ENCODE data around the gene CNKSR1.

Gene CNKSR1, protein sequence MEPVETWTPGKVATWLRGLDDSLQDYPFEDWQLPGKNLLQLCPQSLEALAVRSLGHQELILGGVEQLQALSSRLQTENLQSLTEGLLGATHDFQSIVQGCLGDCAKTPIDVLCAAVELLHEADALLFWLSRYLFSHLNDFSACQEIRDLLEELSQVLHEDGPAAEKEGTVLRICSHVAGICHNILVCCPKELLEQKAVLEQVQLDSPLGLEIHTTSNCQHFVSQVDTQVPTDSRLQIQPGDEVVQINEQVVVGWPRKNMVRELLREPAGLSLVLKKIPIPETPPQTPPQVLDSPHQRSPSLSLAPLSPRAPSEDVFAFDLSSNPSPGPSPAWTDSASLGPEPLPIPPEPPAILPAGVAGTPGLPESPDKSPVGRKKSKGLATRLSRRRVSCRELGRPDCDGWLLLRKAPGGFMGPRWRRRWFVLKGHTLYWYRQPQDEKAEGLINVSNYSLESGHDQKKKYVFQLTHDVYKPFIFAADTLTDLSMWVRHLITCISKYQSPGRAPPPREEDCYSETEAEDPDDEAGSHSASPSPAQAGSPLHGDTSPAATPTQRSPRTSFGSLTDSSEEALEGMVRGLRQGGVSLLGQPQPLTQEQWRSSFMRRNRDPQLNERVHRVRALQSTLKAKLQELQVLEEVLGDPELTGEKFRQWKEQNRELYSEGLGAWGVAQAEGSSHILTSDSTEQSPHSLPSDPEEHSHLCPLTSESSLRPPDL

DNA sequence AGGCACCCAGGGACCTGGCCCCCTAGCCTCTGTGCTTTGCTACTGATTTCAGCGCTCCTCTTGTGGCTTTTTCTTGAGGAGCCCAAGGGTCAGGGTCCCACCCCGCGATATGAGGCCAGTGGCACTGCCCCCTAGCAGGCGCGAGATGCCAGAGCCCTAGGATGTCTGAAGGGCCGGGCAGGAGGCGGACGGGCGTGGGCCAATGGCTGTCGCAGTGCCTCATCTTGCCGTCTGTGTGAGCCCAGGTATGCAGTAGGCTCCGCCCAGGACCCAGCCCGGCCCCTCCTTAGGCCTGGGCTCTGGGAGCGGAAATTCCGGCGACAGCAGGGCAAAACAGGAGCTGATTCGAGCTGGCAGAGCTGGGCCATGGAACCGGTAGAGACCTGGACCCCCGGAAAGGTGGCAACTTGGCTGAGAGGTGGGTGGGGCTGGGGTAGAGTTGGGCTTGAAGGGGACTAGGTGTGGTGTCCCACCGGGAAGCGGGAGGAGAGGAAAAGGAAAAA, at the start of gene CNKSR1:
Gene CNKSR1 (plus strand): TSS at position 310 of the 503 bp plus-strand sequence. CDS start 57 bp downstream, at position 367.
- no peak for FAIRE-seq

DNA sequence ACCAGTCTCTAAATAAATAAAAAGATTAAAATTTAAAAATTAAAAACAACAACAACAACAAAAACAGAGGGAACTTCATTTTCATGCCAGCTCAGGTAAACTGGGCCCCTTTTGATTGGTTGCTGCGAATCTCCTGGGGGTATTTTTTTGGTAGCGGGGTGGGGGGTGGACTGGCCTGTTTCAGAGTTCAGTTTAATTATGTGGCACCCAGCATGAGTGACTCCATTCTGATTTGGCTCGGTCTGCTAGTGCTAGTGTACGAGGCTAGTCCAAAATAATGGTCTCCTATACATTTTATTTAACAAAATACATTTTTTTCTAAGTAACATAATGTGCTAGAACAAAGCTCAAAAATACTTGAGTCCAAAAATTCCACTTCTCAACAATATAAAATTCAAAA, 47.5 kb upstream of the CNKSR1 start:
- no peak for FAIRE-seq

DNA sequence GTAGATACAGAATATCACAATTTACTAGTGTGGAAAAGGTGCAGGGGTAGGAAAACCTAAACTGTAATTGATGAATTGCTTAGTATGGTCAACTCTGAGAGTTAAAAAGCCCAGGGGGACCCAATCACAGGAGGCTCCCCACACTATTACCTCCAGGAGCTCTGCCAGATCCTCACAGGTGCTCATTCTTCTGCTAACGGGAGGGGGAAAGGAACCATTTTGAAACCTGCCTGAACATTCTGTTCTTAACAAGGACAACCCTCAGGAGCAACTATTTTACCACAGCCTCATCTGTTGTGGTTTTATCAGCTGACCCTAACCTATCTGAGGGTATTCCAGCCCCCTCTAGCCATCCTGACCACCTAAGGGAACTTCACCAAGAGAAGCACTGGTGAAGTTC, 46.6 kb upstream of the CNKSR1 start:
- no peak for FAIRE-seq

DNA sequence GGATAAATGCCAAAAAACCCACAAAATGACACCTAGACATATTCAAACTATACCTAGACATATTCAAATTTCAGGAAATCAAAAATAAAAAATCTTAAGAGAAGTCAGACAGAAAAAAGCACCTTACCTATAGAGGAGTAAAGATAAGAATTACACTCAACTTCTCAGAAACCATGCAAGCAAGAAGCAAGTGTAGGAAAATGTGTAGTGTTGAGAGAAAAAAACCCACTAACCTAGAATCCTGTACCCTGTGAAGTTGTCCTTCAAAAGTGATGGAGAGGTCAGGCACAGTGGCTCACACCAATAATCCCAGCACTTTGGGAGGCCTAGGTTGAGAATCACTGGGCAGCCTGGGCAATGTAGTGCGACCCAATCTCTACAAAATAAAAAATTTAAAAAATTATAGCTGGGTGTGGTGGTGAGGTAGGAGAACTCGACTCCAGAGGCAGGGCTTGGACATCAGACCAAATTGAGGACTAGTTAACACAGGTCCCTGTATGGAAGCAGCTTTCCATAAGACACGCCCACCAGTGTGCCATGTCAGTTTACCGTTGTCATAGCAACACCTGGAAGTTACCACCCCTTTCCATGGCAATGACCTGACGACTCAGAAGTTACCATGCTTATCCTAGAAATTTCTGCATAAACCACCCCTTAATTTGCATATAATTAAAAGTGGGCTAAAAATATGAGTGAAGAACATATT, 45.0 kb upstream of the CNKSR1 start:
- FAIRE-seq = no peak

DNA sequence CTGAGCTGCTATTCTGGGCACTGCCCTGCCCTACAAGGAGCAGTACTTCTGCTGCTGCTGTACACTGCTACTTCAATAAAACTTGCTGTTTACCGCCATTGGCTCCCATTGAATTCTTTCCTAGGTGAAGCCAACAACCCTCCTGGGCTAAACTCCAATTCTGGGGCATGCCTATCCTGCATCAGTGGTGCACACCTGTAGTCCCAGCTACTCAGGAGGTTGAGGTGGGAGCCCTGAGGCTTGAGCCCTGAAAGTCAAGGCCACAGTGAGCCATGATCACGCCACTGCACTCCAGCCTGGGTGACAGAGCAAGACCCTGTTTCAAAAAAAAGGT, 44.5 kb upstream of the CNKSR1 start:
- FAIRE-seq = no peak

DNA sequence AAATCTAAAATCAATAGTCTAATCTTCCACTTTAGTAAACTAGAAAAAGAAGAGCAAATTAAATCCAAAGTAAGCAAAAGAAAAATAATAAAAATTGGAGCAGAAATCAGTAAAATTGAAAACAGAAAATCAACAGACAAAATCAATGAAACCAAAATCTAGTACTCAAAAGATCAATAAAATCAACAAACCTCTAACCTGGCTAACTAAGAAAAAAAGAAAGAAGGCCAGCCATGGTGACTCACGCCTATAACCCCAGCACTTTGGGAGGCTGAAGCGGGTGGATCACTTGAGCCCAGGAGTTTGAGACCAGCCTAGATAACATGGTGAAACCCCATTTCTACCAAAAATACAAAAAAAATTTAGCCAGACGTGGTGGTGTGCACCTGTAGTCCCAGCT, 42.8 kb upstream of the CNKSR1 start:
- no peak for FAIRE-seq

DNA sequence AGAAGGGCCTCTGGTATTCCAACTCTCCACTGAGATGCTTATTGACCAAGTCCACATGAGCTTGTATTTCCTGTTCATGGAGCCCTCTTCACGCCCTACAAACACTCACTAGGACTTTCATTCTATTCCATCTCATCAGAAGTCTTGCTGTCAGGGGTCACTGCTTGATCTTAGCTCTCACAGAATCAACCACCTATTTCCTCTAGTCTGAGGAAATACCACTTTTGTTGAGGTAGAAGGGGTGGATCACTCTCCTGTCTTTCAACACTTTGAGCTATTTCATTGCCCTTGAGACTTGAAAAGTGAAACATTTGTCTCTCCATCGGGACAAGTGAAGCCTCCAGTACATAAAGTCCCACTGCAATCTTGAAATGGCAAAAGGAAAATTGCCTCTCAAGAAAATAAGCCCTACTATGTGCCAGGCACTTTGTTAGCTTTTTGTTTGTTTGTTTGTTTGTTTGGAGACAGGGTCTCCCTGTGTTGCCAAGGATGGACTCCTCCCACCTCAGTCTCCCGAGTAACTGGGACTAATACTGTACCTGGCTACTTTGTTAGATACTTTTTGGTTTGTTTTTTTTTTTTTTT, 38.2 kb upstream of the CNKSR1 start:
- no peak for FAIRE-seq

DNA sequence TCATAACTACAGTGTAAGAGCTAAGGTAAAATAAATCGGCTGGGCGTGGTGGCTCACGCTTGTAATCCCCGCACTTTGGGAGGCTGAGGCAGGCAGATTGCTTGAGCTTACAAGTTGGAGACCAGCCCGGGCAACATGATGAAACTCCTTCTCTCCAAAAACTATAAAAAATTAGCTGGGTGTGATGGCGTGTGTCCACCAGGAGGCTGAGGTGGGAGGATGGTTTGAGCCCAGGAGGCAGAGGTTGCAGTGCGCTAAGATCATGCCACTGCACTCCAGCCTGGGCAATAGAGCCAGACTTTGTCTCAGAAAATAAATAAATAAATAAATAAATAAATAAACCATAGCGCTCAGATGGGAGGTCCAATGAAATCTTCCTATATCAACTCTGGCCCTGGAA, 35.1 kb upstream of the CNKSR1 start:
- FAIRE-seq = no peak

DNA sequence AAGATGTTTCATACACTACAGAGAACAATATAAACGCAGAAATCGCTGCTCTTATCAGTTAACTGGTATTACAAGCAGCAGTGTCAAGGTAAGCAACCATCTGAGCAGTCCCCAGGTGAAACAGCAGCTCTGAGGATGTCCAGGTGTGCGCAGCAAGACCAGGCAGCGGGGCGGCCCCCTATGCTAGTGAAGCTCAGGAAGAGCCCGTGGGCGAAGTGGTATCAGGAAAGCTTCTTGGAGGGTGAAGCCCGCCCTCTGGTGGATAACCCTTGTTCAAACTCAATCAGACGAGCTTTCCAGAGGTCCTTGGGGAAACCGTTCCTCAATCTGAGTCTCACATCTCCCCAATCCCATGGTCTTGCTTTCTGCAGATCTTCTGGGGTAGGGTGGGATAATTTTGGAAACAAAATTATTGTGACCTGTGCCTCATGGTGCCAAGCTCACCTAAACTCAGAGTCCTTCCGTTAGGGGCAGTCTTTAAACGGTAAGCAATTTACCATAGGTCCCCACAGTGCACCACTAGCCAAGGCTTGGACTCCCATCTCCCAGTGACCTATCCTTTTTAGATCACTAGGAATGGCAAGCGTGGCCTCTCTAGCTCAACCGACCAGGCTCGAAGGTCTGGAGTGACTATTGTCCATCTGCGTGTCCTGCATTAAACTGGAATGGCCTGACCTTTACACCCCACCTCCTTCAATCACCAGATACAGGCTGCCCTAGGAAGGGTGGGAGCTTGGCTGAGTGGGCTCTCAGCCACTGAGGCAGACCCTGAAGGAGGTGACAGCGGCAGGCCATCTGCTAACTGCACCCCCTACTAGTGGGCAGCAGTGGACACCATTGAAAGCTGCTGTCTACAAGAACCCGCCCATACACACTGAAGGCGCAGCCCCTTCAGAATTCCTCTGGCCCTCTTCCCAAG, 32.0 kb upstream of the CNKSR1 start:
- FAIRE-seq = peak; percentile 95

DNA sequence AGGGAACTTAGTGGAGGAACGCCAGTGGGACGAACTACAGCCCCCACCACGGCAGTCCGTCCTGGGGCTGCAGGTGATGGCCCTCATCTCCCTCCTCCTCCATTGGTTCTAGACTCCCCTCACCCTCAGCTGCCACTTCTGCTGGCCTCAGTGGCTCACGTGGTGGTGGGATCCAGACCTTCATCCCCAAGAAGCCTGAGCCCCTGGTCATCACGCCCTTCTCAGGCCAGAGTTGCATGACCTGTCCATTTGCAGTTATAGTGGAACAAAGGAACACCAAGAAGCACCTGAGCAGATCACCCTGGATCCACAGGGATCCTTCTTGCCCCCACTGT, 31.4 kb upstream of the CNKSR1 start:
- no peak for FAIRE-seq

DNA sequence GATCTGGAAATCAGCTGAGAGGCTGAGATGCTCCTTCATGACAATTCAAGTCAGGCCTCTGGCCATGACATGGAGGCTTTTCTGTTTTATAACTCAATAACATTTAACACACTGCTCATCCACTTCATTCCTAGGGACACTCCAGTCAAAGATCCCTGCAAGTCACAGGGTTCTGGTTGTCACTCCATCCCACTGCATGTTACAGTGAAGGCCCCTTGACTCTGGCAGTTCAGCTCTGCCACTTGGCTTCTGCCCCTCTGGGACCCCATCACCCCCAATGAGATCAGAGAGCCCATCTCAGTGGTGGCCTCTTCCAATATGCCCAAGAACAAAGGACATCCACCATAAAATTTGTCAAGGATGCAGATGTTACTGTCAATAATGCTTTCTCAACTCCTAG, 28.4 kb upstream of the CNKSR1 start:
- FAIRE-seq = no peak

DNA sequence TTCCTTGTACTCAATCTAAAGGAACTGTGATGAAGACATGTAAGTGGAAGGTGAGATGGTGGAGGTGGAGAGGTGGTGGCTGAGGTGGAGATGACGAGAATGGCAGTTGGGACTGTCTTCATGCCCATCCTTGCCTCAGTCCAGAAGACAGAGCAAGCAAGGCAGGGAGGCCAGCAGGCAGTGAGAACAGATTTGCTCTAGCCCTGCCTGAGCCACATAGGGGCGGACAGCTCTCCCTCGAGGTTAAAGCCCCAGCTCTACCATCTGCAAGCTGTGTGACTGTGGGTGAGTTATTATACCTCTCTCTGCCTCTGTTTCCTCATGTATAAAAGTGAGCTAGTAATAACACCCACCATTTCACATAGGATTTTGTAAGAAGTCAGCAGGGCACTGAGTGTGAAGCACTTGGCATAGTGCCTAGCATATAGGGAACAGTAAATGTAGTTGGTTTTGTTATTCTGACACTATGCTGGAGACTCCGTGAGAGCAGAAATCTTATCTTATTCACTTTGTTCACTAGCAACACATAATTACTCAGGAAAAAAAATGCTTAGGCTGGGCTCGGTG, 23.2 kb upstream of the CNKSR1 start:
- no peak for FAIRE-seq

DNA sequence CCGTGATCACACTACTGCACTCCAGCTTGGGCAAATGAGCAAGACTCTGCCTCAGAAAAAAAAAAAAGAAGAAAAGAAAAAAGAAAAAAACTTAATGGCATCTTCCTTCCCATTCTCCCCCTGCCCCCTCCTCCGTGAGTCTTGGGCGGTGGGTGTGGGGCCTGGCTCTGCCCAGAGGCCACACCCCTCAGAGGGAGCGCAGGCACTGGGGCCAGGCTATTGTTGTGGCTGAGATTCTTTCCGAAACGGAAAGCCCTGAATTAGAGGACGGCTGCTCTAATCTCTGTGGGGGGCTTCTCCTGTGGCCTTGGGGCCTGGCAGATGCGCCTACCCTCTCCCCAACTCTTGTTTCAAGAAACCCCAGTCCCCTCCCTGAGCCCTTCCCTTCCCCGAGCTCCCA, 22.5 kb upstream of the CNKSR1 start:
- FAIRE-seq = no peak

DNA sequence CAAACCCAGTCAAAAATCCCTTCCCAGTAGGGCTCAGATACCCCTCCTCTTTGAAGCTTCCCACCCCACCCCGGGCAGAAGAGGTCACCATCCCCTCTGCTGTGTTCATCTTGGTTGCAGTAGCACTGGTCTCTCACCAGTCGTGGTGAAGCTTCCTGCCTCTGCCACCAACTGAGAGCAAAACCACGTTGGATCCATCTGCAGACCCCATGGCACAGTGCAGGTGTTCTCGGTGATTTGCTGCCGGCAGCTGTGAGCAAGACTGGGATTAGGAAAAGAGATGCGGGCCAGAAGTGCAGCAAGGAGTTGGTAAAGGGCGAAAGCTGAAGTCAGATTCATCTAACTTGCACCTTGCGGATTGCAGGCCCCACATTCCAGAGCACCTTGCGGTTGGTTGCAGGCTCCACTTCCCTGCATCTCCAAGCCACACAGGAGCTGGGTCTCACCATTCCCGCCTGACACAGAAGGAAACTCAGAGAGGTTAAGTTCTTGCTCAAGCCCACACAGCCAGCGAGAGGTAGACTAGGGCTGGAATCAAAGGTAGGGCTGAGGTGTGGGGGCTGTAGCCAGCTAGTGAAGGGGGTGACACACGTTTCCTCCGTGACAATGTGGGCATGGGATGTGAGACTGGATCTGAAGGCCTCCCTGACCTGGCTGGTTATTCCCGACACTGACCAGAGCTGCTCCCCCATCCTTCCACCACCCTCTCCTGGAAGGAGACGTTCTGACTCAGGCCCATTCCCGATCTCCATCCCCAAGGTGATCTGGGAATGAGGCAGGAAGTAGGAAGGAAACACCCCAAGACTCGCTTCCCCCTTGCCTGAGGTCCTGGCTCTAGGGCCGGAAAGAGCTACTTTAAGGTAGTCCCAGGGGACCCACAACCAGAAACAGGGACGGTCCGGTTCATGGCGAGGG, 21.7 kb upstream of the CNKSR1 start:
- no peak for FAIRE-seq

DNA sequence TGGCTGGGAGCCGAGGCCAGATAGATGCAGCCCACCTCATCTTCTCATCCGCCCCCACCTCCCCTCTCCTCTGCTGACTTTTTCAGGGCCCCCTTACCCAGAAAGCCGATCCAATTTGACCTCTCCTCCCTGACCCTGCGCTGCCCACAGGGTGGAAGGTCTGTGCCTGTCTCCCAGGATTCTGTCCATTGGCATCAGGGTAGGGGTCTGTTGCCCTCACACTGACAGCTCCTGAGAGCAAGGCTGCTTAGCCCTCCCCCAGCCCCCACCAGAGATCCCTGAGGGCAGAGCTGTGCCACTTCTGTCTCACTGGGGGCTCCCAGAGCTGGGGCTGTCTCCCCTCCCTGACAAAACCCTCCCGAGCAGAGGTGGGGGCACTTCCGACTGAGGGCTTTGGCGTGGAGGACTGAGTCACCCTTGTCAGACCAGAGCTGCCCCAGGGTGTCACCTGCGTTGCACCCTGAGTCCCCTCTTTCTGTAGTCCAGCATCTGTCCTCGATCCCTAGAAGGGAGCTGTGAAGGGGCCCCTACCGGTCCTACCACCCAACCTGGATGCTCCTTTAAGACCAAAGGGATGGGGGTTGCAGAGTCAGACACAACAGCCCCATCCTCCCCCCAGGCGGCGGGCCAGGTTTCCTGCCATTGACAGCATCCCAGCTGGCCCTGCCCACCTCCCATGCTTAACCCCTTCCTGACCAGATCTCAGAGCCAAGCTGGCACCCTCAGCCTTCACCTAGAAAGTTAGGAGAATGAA, 20.8 kb upstream of the CNKSR1 start:
- peak; percentile 50 for FAIRE-seq

DNA sequence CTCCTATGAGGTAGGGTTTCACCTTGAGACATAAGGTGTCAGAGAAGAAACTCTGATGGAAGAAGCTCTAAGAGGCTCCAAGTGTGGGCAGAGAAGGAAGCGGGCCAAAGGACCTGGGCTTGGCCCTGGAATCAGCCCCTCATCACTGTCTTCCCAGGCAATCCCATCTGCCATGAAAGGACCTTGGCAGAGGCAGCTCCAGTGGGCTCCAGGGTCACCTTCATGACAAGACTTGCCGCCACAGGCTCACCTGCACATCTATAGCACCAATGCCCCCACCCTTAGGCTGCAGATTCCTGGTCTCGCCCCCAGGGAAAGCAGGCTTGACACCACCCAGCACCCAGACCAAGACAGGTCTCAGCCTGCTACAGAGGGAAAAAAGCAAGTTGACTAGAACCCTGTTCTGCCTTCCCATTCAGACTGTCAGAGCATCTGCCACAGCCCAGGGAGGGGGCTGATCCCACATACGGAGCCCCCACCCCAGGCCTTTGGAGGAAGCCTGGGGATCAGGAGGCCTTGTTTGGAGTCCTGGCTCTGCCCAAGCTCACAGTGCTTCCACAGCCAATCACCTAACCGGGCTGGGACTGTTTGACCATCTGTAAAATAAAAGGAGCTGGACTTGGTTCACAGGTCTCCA, 18.9 kb upstream of the CNKSR1 start:
- no peak for FAIRE-seq

DNA sequence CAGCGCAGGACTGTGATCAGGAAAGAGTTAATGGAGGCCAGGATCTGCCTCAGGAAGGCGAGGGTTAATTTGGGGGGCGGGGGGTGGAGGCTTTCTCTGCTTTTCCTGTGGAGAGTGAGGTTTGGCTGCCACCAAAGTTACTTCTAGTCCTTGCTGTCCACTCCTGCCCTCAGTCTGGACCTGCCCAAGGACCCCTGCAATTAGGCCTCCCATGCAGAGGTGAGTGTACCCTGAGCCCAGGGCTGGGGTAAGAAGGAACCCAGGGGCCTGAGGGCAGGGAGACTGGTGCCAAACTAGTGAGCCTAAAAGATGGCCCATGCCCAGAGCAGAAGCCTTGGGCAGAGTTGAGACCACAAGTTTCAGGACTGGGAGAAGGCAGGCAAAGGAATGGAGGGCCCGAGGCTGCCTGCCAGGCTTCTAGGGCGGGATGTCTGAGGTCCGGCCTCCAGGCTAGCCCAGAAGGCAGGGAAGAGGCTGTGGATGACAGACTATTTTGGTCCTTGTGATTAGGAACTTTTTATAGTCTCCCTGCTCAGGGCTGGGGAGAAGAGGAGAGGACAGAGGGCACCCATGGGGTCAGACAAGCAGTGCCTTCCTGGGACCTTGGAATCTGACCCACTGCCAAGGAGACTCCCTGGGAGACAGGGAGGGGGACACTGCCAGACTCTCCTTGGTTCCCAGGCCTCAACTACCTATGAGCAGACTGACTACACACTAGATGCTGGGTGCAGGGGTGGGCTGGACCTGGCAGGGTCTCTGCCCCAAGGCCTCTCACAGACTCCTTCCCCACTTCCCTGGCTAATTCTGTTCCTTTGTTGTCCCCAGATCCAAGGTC, 18.2 kb upstream of the CNKSR1 start, which contains the start of gene FAM110D:
Gene FAM110D (plus strand): TSS at position 172 of the 835 bp plus-strand sequence. CDS start 2,213 bp downstream, outside the sequence.
- FAIRE-seq = no peak

DNA sequence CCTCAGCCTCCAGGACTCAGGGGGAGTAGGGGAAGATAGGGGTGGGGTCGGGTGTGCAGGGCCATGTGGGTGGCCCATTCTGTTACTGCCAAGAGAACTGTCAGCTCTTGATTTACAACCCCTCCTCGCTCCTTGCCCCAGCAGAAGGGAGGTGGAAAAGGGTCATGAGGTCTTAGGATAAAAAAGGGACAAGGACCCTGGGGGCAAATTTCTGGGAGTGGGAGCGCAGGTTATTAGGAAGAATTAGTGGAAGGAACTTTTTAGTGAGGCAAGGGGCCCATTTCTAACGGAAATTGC, 17.6 kb upstream of the CNKSR1 start:
- FAIRE-seq = no peak

All from G401.6 (cell line).